GM21381 (cell line): ENCODE measurements around the gene ZBTB48.
"Not testable (repeated sequence)": the region's sequence is repeated elsewhere in the genome, so short reads cannot be mapped to it uniquely, and the experiment has no call there.

Source experiments
- ATAC-seq: cut with Tn5 transposase; IDR thresholded peaks from one replicate; pipeline ENCODE4 v1.9.1; 2021; ENCODE audit warnings: mild to moderate bottlenecking, moderate library complexity; ENCODE audit not compliant: unreplicated experiment

ZBTB48 gene

GRCh38 chr1:6579374-6580118 is at the start of gene ZBTB48:
ZBTB48 (plus strand) TSS chr1:6579994; CDS start chr1:6580610, 616 bp downstream.
- ATAC-seq = peak; percentile 98

- ATAC-seq = no peak
These were observed 49.2 kb upstream of the ZBTB48 start for GRCh38 chr1:6530504-6531160.

GRCh38 chr1:6531996-6532395 is 47.8 kb upstream of the ZBTB48 start:
- ATAC-seq = no peak

GRCh38 chr1:6534248-6534822 is 45.5 kb upstream of the ZBTB48 start:
- no peak for ATAC-seq

GRCh38 chr1:6535214-6535613 is 44.6 kb upstream of the ZBTB48 start:
- no peak for ATAC-seq

GRCh38 chr1:6536291-6536690 is 43.5 kb upstream of the ZBTB48 start:
- ATAC-seq = no peak

GRCh38 chr1:6538956-6539355 is 40.8 kb upstream of the ZBTB48 start:
- no peak for ATAC-seq

- ATAC-seq = no peak
These were observed 35.0 kb upstream of the ZBTB48 start for GRCh38 chr1:6544831-6545230.

GRCh38 chr1:6545276-6546112 is 34.3 kb upstream of the ZBTB48 start:
- ATAC-seq = no peak

- ATAC-seq = no peak
These were observed 33.5 kb upstream of the ZBTB48 start for GRCh38 chr1:6546326-6546725.

- no peak for ATAC-seq
These were observed 32.5 kb upstream of the ZBTB48 start for GRCh38 chr1:6547301-6547700.

GRCh38 chr1:6554031-6554906 is 25.5 kb upstream of the ZBTB48 start, which contains the start of gene NOL9:
NOL9 (minus strand) TSS chr1:6554513; CDS start chr1:6554502, 11 bp downstream.
- peak; percentile 92 for ATAC-seq

- no peak for ATAC-seq
These were observed 24.7 kb upstream of the ZBTB48 start, which contains the start of gene TAS1R1 for GRCh38 chr1:6554907-6555778. TAS1R1 (plus strand) TSS chr1:6555307; CDS start chr1:6555374, 67 bp downstream.

- ATAC-seq = no peak
These were observed 22.2 kb upstream of the ZBTB48 start for GRCh38 chr1:6557597-6557996.

- not testable (repeated sequence) for ATAC-seq
These were observed 20.6 kb upstream of the ZBTB48 start for GRCh38 chr1:6559161-6559560.

GRCh38 chr1:6560267-6560666 is 19.5 kb upstream of the ZBTB48 start:
- no peak for ATAC-seq

- no peak for ATAC-seq
These were observed 10.8 kb upstream of the ZBTB48 start for GRCh38 chr1:6569033-6569432.

GRCh38 chr1:6570100-6570499 is 9.7 kb upstream of the ZBTB48 start:
- ATAC-seq = no peak

- no peak for ATAC-seq
These were observed 8.8 kb upstream of the ZBTB48 start for GRCh38 chr1:6570987-6571386.
